Cardiac fibroblast (primary cell): ENCODE results near the gene WNT4.

Experiments used
- DNase-seq, 2 donors: peaks; one replicate each; pipeline versions ENCODE4 v3.0.0 to v3.0.0-alpha.2; 2010; ENCODE audit warnings: low read depth in 2 of 2
- H3K4me3 ChIP-seq, 2 donors: replicated peaks in 1 of 2; 1 replicate in 1 of 2; 2 replicates in 1 of 2; pipeline ENCODE4 v1.5.1; 2011; ENCODE audit warnings: low read depth in 2 of 2, low read length in 2 of 2, mild to moderate bottlenecking in 2 of 2, moderate library complexity in 1 of 2
- CTCF ChIP-seq: IDR thresholded peaks from one replicate; pipeline ENCODE4 v1.5.1; 2011; ENCODE audit warnings: low read depth, mild to moderate bottlenecking, low read length, inconsistent platforms

Gene WNT4

GRCh38 chr1:22108339-22109105 lies 34.4 kb downstream of the WNT4 start:
- H3K4me3 ChIP-seq, result no peak overlapping the region
- TF ChIP-seq CTCF, result no peak
- peak in 1 of 2 donors; percentile 43 for DNase-seq

GRCh38 chr1:22107126-22107525 lies 35.8 kb downstream of the WNT4 start:
- no peak for TF ChIP-seq CTCF
- H3K4me3 ChIP-seq, result no peak overlapping the region
- DNase-seq, result peak in 1 of 2 donors; percentile 33

- peak; percentile 76 to 78 for DNase-seq
- no peak overlapping the region for H3K4me3 ChIP-seq
- TF ChIP-seq CTCF, result peak; percentile 83
Measured at GRCh38 chr1:22105611-22106207, 37.2 kb downstream of the WNT4 start.

- H3K4me3 ChIP-seq, result no peak overlapping the region
- DNase-seq, result no peak
- no peak for TF ChIP-seq CTCF
Measured at GRCh38 chr1:22104865-22105437, 37.9 kb downstream of the WNT4 start.

- DNase-seq, result no peak
- TF ChIP-seq CTCF, result no peak
- H3K4me3 ChIP-seq, result no peak overlapping the region
Measured at GRCh38 chr1:22104094-22104493, 38.8 kb downstream of the WNT4 start.

GRCh38 chr1:22102746-22103145 lies 40.2 kb downstream of the WNT4 start:
- no peak overlapping the region for H3K4me3 ChIP-seq
- no peak for TF ChIP-seq CTCF
- no peak for DNase-seq
